Caco-2 (cell line): ENCODE results near the gene TMEM50B. TPM values are rescaled to one million over a fixed set of nuclear protein-coding genes. Genes with fewer than 3 reads are reported as not detected.

ENCODE experiments used
- BruUV-seq: library from RNA; stranded (reverse); fragments of 400-500 nt; replicated peaks from 2 replicates; lab custom pipeline; 2021; lab: Mats Ljungman, UMichigan
- CTCF ChIA-PET: fragments of 300-600 bp; sonication (Branson Sonifier 250); formaldehyde crosslinking; loops from one replicate; lab custom pipeline; 2022; ENCODE audit warnings: antibody characterized with exemption; lab: Charles Lee
- POLR2A ChIA-PET: fragments of 300-600 bp; sonication (Branson Sonifier 250); formaldehyde crosslinking; loops from one replicate; lab custom pipeline; 2022; ENCODE audit warnings: antibody characterized with exemption; lab: Charles Lee
- DNase-seq, 2 experiments: peaks; one replicate each; pipeline versions ENCODE4 v3.0.0 to v3.0.0-alpha.2; 2020 to 2022
- H3K27me3 ChIP-seq: replicated peaks from 2 replicates; pipeline ENCODE4 v1.6.0; 2011; ENCODE audit warnings: low read length; ENCODE audit not compliant: control insufficient read depth, insufficient read depth
- H3K36me3 ChIP-seq: 2 replicates; pipeline ENCODE4 v1.5.1; 2011; ENCODE audit warnings: low read length; ENCODE audit not compliant: control insufficient read depth, insufficient read depth
- H3K4me1 ChIP-seq: fragments of 250-450 bp; sonication (Bioruptor Pico); 2 replicates; pipeline ENCODE4 v1.5.1; 2020; ENCODE audit warnings: mild to moderate bottlenecking
- H3K4me3 ChIP-seq: 2 replicates; pipeline ENCODE4 v1.5.1; 2011; ENCODE audit warnings: low read depth, mild to moderate bottlenecking, control low read depth, low read length
- H3K9me3 ChIP-seq: fragments of 250-450 bp; sonication (Bioruptor Pico); 2 replicates; pipeline ENCODE4 v1.5.1; 2020; ENCODE audit warnings: mild to moderate bottlenecking, moderate library complexity
- H3K27ac Mint-ChIP-seq: one replicate; pipeline ENCODE4 v1.8.0; 2022; ENCODE audit warnings: mixed read lengths; ENCODE audit not compliant: unreplicated experiment
- H3K27me3 Mint-ChIP-seq: one replicate; pipeline ENCODE4 v1.8.0; 2022; ENCODE audit warnings: mixed read lengths; ENCODE audit not compliant: insufficient read depth, unreplicated experiment
- H3K36me3 Mint-ChIP-seq: one replicate; pipeline ENCODE4 v1.8.0; 2022; ENCODE audit warnings: mild to moderate bottlenecking, mixed read lengths; ENCODE audit not compliant: insufficient read depth, unreplicated experiment
- H3K4me1 Mint-ChIP-seq: one replicate; pipeline ENCODE4 v1.8.0; 2022; ENCODE audit warnings: low read depth, mixed read lengths; ENCODE audit not compliant: unreplicated experiment
- H3K4me3 Mint-ChIP-seq: one replicate; pipeline ENCODE4 v1.8.0; 2022; ENCODE audit warnings: mild to moderate bottlenecking, moderate library complexity, mixed read lengths; ENCODE audit not compliant: unreplicated experiment
- H3K9me3 Mint-ChIP-seq: one replicate; pipeline ENCODE4 v1.8.0; 2022; ENCODE audit warnings: mixed read lengths; ENCODE audit not compliant: unreplicated experiment
- CTCF ChIP-seq, 2 experiments: fragments of 200-600 bp in 1 of 2; IDR thresholded peaks; 1 replicate in 1 of 2; 2 replicates in 1 of 2; pipeline versions ENCODE4 v1.5.1 to v1.8.0; 2011 to 2022; ENCODE audit warnings: antibody characterized with exemption in 1 of 2, control low read depth in 1 of 2, inconsistent platforms in 1 of 2, low read depth in 1 of 2, low read length in 1 of 2, mild to moderate bottlenecking in 1 of 2, moderate library complexity in 1 of 2; ENCODE audit not compliant: insufficient read depth in 1 of 2, severe bottlenecking in 1 of 2, unreplicated experiment in 1 of 2
- intact Hi-C: fragments of 100-400 bp; cut with micrococcal nuclease; formaldehyde crosslinking; loops from one replicate; pipeline ENCODE4 v1.10.0; 2022; ENCODE audit not compliant: unreplicated experiment
- total RNA-seq: library from RNA; stranded (reverse); gene quantifications from 2 replicates; pipeline ENCODE4 v1.2.3, GENCODE V29; 2022

The TMEM50B gene
- total RNA-seq, 1 experiment from 2014 or later: 25.9 TPM

- no peaks in the 10 kb centered on the region for H3K9me3 ChIP-seq
- Mint-ChIP-seq H3K36me3 (peaks cover 73% of the 10 kb centered on the region), H3K4me3 (no peak overlapping the region), H3K27ac (no peak overlapping the region), H3K4me1 (no peaks in the 10 kb centered on the region), H3K9me3 (no peaks in the 10 kb centered on the region), H3K27me3 (no peaks in the 10 kb centered on the region)
- H3K36me3 ChIP-seq: 0 out of 2 replicates have a peak, but pooled peaks cover 2% of the 10 kb centered on the region
- TF ChIP-seq CTCF (IDR thresholded peaks at IDR 0.05; ENCODE audit: insufficient read depth in 1 of 2, low read depth in 1 of 2, low read length in 1 of 2, severe bottlenecking in 1 of 2, unreplicated experiment in 1 of 2): no peak
- no peak overlapping the region for H3K4me3 ChIP-seq
- H3K27me3 ChIP-seq: no peaks in the 10 kb centered on the region
- BruUV-seq: no TSS peak
- intact Hi-C loops: no loop called here
- no peak for DNase-seq
- ChIA-PET CTCF (no interaction called here), POLR2A (no interaction called here)
- H3K4me1 ChIP-seq: no peaks in the 10 kb centered on the region
Observed at GRCh38 chr21:33518899-33519298, 39.1 kb upstream of the TMEM50B start.

GRCh38 chr21:33514229-33514628 is 34.5 kb upstream of the TMEM50B start:
- Mint-ChIP-seq H3K9me3 (no peaks in the 10 kb centered on the region), H3K4me1 (no peaks in the 10 kb centered on the region), H3K27ac (no peak overlapping the region), H3K36me3 (peaks cover 66% of the 10 kb centered on the region), H3K27me3 (no peaks in the 10 kb centered on the region), H3K4me3 (no peak overlapping the region)
- CTCF ChIA-PET: no interaction called here
- TF ChIP-seq CTCF (IDR thresholded peaks at IDR 0.05; ENCODE audit: insufficient read depth in 1 of 2, low read depth in 1 of 2, low read length in 1 of 2, severe bottlenecking in 1 of 2, unreplicated experiment in 1 of 2): no peak
- POLR2A ChIA-PET: no interaction called here
- no TSS peak for BruUV-seq
- no peak for DNase-seq
- no peaks in the 10 kb centered on the region for H3K27me3 ChIP-seq
- H3K9me3 ChIP-seq: no peaks in the 10 kb centered on the region
- no peak overlapping the region for H3K4me3 ChIP-seq
- 0 out of 2 replicates have a peak, but pooled peaks cover 2% of the 10 kb centered on the region for H3K36me3 ChIP-seq
- no peaks in the 10 kb centered on the region for H3K4me1 ChIP-seq
- intact Hi-C loops: no loop called here

GRCh38 chr21:33512481-33512880 is 32.7 kb upstream of the TMEM50B start:
- no peak for TF ChIP-seq CTCF (IDR thresholded peaks at IDR 0.05; ENCODE audit: insufficient read depth in 1 of 2, low read depth in 1 of 2, low read length in 1 of 2, severe bottlenecking in 1 of 2, unreplicated experiment in 1 of 2)
- no peak overlapping the region for H3K4me3 Mint-ChIP-seq
- no peaks in the 10 kb centered on the region for H3K9me3 Mint-ChIP-seq
- Histone ChIP-seq H3K36me3 (0 out of 2 replicates have a peak, but pooled peaks cover 2% of the 10 kb centered on the region), H3K4me1 (no peaks in the 10 kb centered on the region), H3K9me3 (no peaks in the 10 kb centered on the region), H3K27me3 (no peaks in the 10 kb centered on the region), H3K4me3 (no peak overlapping the region)
- no TSS peak for BruUV-seq
- no peaks in the 10 kb centered on the region for H3K27me3 Mint-ChIP-seq
- POLR2A ChIA-PET: no interaction called here
- peaks cover 70% of the 10 kb centered on the region for H3K36me3 Mint-ChIP-seq
- CTCF ChIA-PET: no interaction called here
- H3K27ac Mint-ChIP-seq: no peak overlapping the region
- no peak for DNase-seq
- intact Hi-C loops: no loop called here
- H3K4me1 Mint-ChIP-seq: no peaks in the 10 kb centered on the region
